SK-N-SH (cell line): Measurements from ENCODE around the gene HSPH1. TPM values are rescaled to one million over a fixed set of nuclear protein-coding genes. Genes with fewer than 3 reads are reported as not detected.

Experiments used
- CTCF ChIA-PET: fragments of 300-600, 350-600 bp; formaldehyde crosslinking; extraction: SDS; loops from one replicate; lab custom pipeline; 2021; lab: Yijun Ruan, JAX
- POLR2A ChIA-PET: fragments of 350-600 bp; sonication (Branson Sonifier 250); formaldehyde crosslinking; extraction: SDS; loops from one replicate; lab custom pipeline; 2020; ENCODE audit warnings: antibody characterized with exemption, inconsistent platforms; lab: Yijun Ruan, JAX
- DNase-seq: peaks from one replicate; pipeline ENCODE4 v3.0.0; 2012
- H2AFZ ChIP-seq: fragments of 200-600 bp; sonication (generic); 2 replicates; pipeline ENCODE4 v1.8.1; 2016; ENCODE audit warnings: antibody characterized with exemption, mild to moderate bottlenecking, low read depth
- H3F3A ChIP-seq: fragments of 200-600 bp; sonication (generic); replicated peaks from 2 replicates; pipeline ENCODE3; 2016; ENCODE audit warnings: antibody characterized with exemption, mild to moderate bottlenecking; ENCODE audit not compliant: insufficient read depth
- H3K27ac ChIP-seq, 2 experiments: fragments of 200-500 bp in 1 of 2; fragments of 200-600 bp in 1 of 2; sonication (Bioruptor generic) in 1 of 2; sonication (generic), shearing (Covaris generic) in 1 of 2; 2 replicates each; pipeline versions ENCODE4 v1.5.1 to v1.6.1; 2014 to 2016; ENCODE audit warnings: low read depth in 2 of 2, inconsistent platforms in 1 of 2, low read length in 1 of 2, mild to moderate bottlenecking in 1 of 2, mixed read lengths in 1 of 2
- H3K27me3 ChIP-seq: fragments of 200-600 bp; sonication (generic), shearing (Covaris generic); 2 replicates; pipeline ENCODE4 v1.6.1; 2016; ENCODE audit warnings: mixed run types; ENCODE audit not compliant: insufficient read depth
- H3K36me3 ChIP-seq, 2 experiments: fragments of 200-500 bp in 1 of 2; fragments of 200-600 bp in 1 of 2; sonication (Bioruptor generic) in 1 of 2; sonication (generic) in 1 of 2; replicated peaks in 1 of 2; 2 replicates each; pipeline versions ENCODE3 to v1.5.1; 2014 to 2016; ENCODE audit warnings: low read length in 1 of 2, mild to moderate bottlenecking in 1 of 2; ENCODE audit not compliant: insufficient read depth in 2 of 2, control insufficient read depth in 1 of 2
- H3K4me1 ChIP-seq, 2 experiments: fragments of 200-500 bp in 1 of 2; fragments of 200-600 bp in 1 of 2; sonication (Bioruptor generic) in 1 of 2; sonication (generic), shearing (Covaris generic) in 1 of 2; 2 replicates each; pipeline versions ENCODE4 v1.5.1 to v1.6.1; 2014 to 2016; ENCODE audit warnings: low read depth in 1 of 2, low read length in 1 of 2, mixed run types in 1 of 2; ENCODE audit not compliant: insufficient read depth in 2 of 2, control insufficient read depth in 1 of 2
- H3K4me2 ChIP-seq: fragments of 200-600 bp; sonication (generic), shearing (Covaris generic); 2 replicates; pipeline ENCODE4 v1.6.1; 2017; ENCODE audit warnings: mixed run types
- H3K4me3 ChIP-seq, 2 experiments: fragments of 200-500 bp in 1 of 2; fragments of 200-600 bp in 1 of 2; sonication (Bioruptor generic) in 1 of 2; sonication (generic), shearing (Covaris generic) in 1 of 2; 2 replicates each; pipeline versions ENCODE4 v1.5.1 to v1.8.1; 2014 to 2016; ENCODE audit warnings: low read depth in 2 of 2, inconsistent platforms in 1 of 2, low read length in 1 of 2, mild to moderate bottlenecking in 1 of 2, mixed read lengths in 1 of 2, moderate library complexity in 1 of 2
- H3K79me2 ChIP-seq: fragments of 200-600 bp; sonication (generic); 2 replicates; pipeline ENCODE4 v1.8.1; 2017; ENCODE audit warnings: mild to moderate bottlenecking; ENCODE audit not compliant: insufficient read depth
- H3K9ac ChIP-seq: fragments of 200-600 bp; sonication (generic); 2 replicates; pipeline ENCODE4 v1.6.1; 2017; ENCODE audit warnings: mixed run types
- H3K9me2 ChIP-seq: fragments of 200-600 bp; sonication (generic); 2 replicates; pipeline ENCODE4 v1.6.1; 2017; ENCODE audit warnings: mixed run types
- H3K9me3 ChIP-seq: fragments of 200-600 bp; sonication (generic); 2 replicates; pipeline ENCODE4 v1.6.1; 2017; ENCODE audit warnings: mixed run types, mild to moderate bottlenecking, moderate library complexity
- H4K20me1 ChIP-seq: fragments of 200-600 bp; sonication (generic); 2 replicates; pipeline ENCODE4 v1.6.1; 2017; ENCODE audit warnings: mild to moderate bottlenecking, mixed run types; ENCODE audit not compliant: insufficient read depth
- CHD2 ChIP-seq: fragments of 150-350 bp; IDR thresholded peaks from 2 replicates; pipeline ENCODE4 v1.6.1; 2018; ENCODE audit warnings: low read length; ENCODE audit not compliant: partially characterized antibody
- EP300 ChIP-seq, 2 experiments: IDR thresholded peaks; 2 replicates each; pipeline versions ENCODE4 v1.4.0 to v1.6.1; 2012; ENCODE audit warnings: borderline replicate concordance in 1 of 2, low read depth in 1 of 2, low read length in 1 of 2
- EZH2phosphoT487 ChIP-seq: fragments of 200-600 bp; sonication (generic); IDR thresholded peaks from 2 replicates; pipeline ENCODE4 v1.6.1; 2017; ENCODE audit warnings: low read depth, mixed run types, mild to moderate bottlenecking, antibody characterized with exemption, moderate library complexity, borderline replicate concordance
- GATA2 ChIP-seq: sonication (generic); formaldehyde crosslinking; IDR thresholded peaks from 2 replicates; pipeline ENCODE4 v1.5.0; 2020; ENCODE audit warnings: mild to moderate bottlenecking, missing genetic modification reagents
- MXI1 ChIP-seq: IDR thresholded peaks from 2 replicates; pipeline ENCODE4 v1.6.1; 2012; ENCODE audit warnings: mild to moderate bottlenecking, low read depth, low read length, improper control_type of control experiment
- NFIC ChIP-seq: IDR thresholded peaks from 2 replicates; pipeline ENCODE4 v1.4.0; 2012; ENCODE audit warnings: borderline replicate concordance
- RAD21 ChIP-seq: IDR thresholded peaks from 2 replicates; pipeline ENCODE4 v1.6.1; 2012; ENCODE audit warnings: mild to moderate bottlenecking, low read length
- RFX5 ChIP-seq: IDR thresholded peaks from 2 replicates; pipeline ENCODE4 v1.6.1; 2012; ENCODE audit warnings: mild to moderate bottlenecking, improper control_type of control experiment, low read length
- RXRA ChIP-seq: IDR thresholded peaks from 2 replicates; pipeline ENCODE4 v1.4.0; 2012; ENCODE audit warnings: low read depth, mild to moderate bottlenecking, borderline replicate concordance
- TAF1 ChIP-seq: IDR thresholded peaks from 2 replicates; pipeline ENCODE4 v1.6.1; 2012; ENCODE audit warnings: low read depth, mild to moderate bottlenecking, low read length, moderate library complexity, borderline replicate concordance
- TCF12 ChIP-seq: IDR thresholded peaks from 2 replicates; pipeline ENCODE4 v1.4.0; 2012
- YY1 ChIP-seq: IDR thresholded peaks from 2 replicates; pipeline ENCODE4 v1.4.0; 2012; ENCODE audit warnings: low read depth, mild to moderate bottlenecking
- WGBS: methylation state at CpG from one replicate; pipeline ENCODE4 v1.1.6; 2017; ENCODE audit warnings: low lambda C conversion rate; 5-methylcytosine and 5-hydroxymethylcytosine counted together
- polyA plus RNA-seq, 3 experiments: library from polyadenylated mRNA; depleted of rRNA; stranded (reverse); fragments of >200 nt; gene quantifications; 2 replicates each; pipeline ENCODE4 v1.2.3, GENCODE V29; 2012
- TF ChIP-seq, protein P1 (sequence below): IDR thresholded peaks from 2 replicates; pipeline ENCODE4 v1.4.0; 2012; ENCODE audit warnings: low read depth, borderline replicate concordance

HSPH1 gene
- polyA plus RNA-seq, 1 of the 3 experiments (the other 2 are of a cell fraction) = 32.8 TPM

DNA sequence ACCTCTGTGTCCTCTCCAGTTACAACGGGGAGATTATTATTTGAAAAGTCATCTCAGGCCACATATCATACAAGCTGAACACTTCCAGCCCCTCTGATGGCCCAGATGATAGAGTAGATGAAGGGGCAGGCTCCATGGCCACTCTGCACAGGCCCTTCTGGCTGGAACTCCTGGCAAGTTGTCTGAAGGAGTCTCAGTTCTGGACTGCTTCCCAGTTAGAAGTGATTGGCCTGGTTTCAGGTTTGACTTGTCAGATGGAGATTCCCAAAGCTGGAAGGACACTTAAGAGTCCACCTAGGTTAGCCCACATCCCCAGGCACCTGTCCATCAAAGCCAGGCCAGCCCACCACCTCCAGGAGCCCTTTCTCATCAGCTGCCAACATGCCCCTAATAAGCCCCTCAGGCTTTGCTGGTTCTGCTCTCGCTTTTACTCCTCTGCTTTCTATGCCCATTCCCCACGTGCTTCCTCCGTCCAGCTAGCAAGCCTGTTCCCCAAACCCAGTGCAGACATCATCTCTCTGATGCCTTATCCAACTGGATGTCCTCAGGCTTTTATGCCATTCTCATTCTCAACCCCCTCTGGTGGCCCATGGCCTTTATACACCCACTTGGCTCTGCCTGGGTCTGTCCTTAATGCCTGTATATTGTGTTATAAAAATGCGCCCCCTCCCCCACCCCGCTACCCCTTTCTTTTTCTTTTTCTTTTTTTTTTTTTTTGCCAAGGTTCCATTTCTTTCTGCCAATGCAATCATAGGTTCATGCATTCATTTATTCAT, 56.5 kb downstream of the HSPH1 start:
- H3K4me1 ChIP-seq = no peaks in the 10 kb centered on the region; a peak in 1 of 4 replicates
- H3K79me2 ChIP-seq = no peaks in the 10 kb centered on the region
- H3K4me2 ChIP-seq = no peak overlapping the region
- WGBS = 69% methylated on average over 6 of the region's 6 CpGs
- peaks cover 25% of the 10 kb centered on the region; the same call in 1 of the 2 replicates for H3K27me3 ChIP-seq
- no peak overlapping the region for H3K27ac ChIP-seq
- POLR2A ChIA-PET = no interaction called here
- H3K9me2 ChIP-seq = no peaks in the 10 kb centered on the region
- H2AFZ ChIP-seq = no peak overlapping the region
- H3K9ac ChIP-seq = no peak overlapping the region
- CTCF ChIA-PET = interaction anchor here (1.0 to 1.2 kb wide), 2 partner anchors 27 to 126 kb away, joined by 3 read pairs; no protein-coding TSS in a partner anchor
- no peak overlapping the region for H3K4me3 ChIP-seq
- no peak for TF ChIP-seq MXI1
- TF ChIP-seq GATA2 (CRISPR knock-in tag) = no peak
- TF ChIP-seq, protein P1, sequence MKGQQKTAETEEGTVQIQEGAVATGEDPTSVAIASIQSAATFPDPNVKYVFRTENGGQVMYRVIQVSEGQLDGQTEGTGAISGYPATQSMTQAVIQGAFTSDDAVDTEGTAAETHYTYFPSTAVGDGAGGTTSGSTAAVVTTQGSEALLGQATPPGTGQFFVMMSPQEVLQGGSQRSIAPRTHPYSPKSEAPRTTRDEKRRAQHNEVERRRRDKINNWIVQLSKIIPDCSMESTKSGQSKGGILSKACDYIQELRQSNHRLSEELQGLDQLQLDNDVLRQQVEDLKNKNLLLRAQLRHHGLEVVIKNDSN = no peak
- TF ChIP-seq NFIC = no peak
- TF ChIP-seq RFX5 = no peak
- no peak for TF ChIP-seq CHD2
- TF ChIP-seq RAD21 = no peak
- TF ChIP-seq EZH2phosphoT487 = no peak
- no peak for TF ChIP-seq TCF12
- no peak for TF ChIP-seq RXRA
- TF ChIP-seq, all 33 proteins: peak for 0
- Histone ChIP-seq H3K9me3 (no peaks in the 10 kb centered on the region), H3K36me3 (no peaks in the 10 kb centered on the region), H4K20me1 (no peaks in the 10 kb centered on the region), H3F3A (no peaks in the 10 kb centered on the region)
- no peak for DNase-seq

DNA sequence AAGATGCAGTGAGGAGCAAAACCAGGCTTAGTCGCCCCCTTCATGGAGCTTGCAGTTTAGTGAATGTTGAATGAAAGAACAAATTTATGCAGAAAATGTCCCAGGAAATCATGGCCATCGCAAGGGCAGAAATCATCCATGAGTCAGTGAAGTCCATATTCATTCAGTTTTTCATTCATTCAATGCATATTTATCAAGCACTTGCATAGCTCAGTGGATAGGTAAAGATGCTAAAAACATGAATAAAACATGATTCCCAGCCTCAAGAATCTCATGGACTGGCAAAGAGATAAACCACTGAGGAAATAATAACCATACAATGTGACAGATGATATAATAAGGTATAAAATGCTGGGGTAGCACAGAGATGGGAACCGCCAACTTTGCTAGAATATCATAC, 58.8 kb downstream of the HSPH1 start:
- CTCF ChIA-PET = interaction anchor here (0.8 to 1.2 kb wide), 4 partner anchors 12 to 33 kb away, joined by 3 to 4 read pairs (median 3); no protein-coding TSS in a partner anchor
- no peaks in the 10 kb centered on the region for H3F3A ChIP-seq

More for the DNA sequence above, 58.8 kb downstream of the HSPH1 start:
- Histone ChIP-seq H3K9me2 (no peaks in the 10 kb centered on the region), H3K27me3 (peaks cover 31% of the 10 kb centered on the region; the same call in 1 of the 2 replicates), H3K9ac (no peak overlapping the region), H2AFZ (no peak overlapping the region), H3K4me3 (no peak overlapping the region), H3K4me1 (no peaks in the 10 kb centered on the region; a peak in 1 of 4 replicates), H3K27ac (no peak overlapping the region), H3K4me2 (no peak overlapping the region), H3K79me2 (no peaks in the 10 kb centered on the region), H3K9me3 (no peaks in the 10 kb centered on the region), H4K20me1 (no peaks in the 10 kb centered on the region), H3K36me3 (no peaks in the 10 kb centered on the region)
- DNase-seq = no peak
- WGBS = 68% methylated on average over 3 of the region's 3 CpGs
- POLR2A ChIA-PET = no interaction called here
- TF ChIP-seq RFX5 (no peak), TCF12 (no peak), TAF1 (no peak), YY1 (no peak), EP300 (IDR thresholded peaks at IDR 0.05; ENCODE audit: borderline replicate concordance in 1 of 2, low read depth in 1 of 2, low read length in 1 of 2) (no peak)
- TF ChIP-seq, protein P1 = no peak
